Activated T-helper 2 cell treated with anti-CD3 and anti-CD28 coated beads, Interferon-gamma antibody, Interleukin-2, Interleukin-4, amounts not matched to agents 10 μg/mL and 5 μg/mL and 100 μg/mL, durations not matched to agents 14 hours and 24 hours and 36 hours (primary cell): ENCODE results near the gene FILIP1. TPM values are rescaled to one million over a fixed set of nuclear protein-coding genes. Genes with fewer than 3 reads are reported as not detected.
"Not testable (repeated sequence)": the region's sequence is repeated elsewhere in the genome, so short reads cannot be mapped to it uniquely, and the experiment has no call there.

Source experiments
- DNase-seq: peaks from one replicate; pipeline ENCODE4 v3.0.0; 2021; ENCODE audit warnings: low spot score
- H3K27ac Mint-ChIP-seq: one replicate; pipeline ENCODE4 v1.8.0; 2021; ENCODE audit warnings: mixed read lengths
- H3K27me3 Mint-ChIP-seq: one replicate; pipeline ENCODE4 v1.8.0; 2021; ENCODE audit warnings: low read depth, mixed read lengths
- H3K36me3 Mint-ChIP-seq: one replicate; pipeline ENCODE4 v1.8.0; 2021; ENCODE audit warnings: low read depth, mixed read lengths
- H3K4me1 Mint-ChIP-seq: one replicate; pipeline ENCODE4 v1.8.0; 2021; ENCODE audit warnings: low read depth, mixed read lengths
- H3K4me3 Mint-ChIP-seq: one replicate; pipeline ENCODE4 v1.8.0; 2021; ENCODE audit warnings: low read depth, mild to moderate bottlenecking, moderate library complexity, mixed read lengths
- H3K9me3 Mint-ChIP-seq: one replicate; pipeline ENCODE4 v1.8.0; 2021; ENCODE audit warnings: mixed read lengths
- intact Hi-C: fragments of 100-400 bp; cut with micrococcal nuclease; formaldehyde crosslinking; loops from one replicate; pipeline ENCODE4 v1.15.1; 2023
- total RNA-seq: library from RNA; stranded (reverse); gene quantifications from 2 replicates; pipeline ENCODE4 v1.2.3, GENCODE V29; 2022

FILIP1 gene
- total RNA-seq, 1 donor from 2014 or later = not detected

DNA sequence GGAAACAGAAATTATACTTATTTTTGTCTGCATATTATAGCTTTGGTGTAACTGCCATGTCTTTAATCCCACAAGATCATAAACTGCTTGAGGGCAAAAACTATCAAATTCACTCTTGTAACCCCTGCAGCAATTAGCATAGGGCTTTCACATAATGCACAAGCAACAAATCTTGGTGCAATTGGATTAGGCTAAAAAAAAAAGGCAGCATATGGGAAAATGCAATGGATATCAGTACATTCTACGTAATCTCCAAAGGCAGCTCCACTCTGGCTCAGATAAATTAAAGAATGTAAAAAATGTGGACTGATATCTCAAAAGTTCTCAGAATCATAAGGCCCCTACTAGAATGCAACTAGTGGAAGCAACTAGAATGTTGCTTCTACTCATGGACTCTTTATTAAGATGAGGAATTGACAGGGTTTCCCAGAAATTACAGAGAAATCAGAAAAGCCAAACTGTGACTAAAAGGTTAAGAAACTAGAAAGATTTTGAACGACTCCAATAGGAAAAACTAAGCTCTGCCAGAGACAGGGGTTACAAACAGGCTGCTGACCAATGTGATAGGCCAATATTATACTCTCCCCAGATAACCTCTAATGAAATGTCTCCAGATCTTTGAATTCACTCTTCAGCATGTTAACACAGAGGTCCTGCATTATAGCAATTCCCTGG lies 55.0 kb downstream of the FILIP1 start:
- DNase-seq = no peak
- Mint-ChIP-seq H3K36me3 (no peaks in the 10 kb centered on the region), H3K27me3 (peaks cover 3% of the 10 kb centered on the region), H3K4me1 (no peaks in the 10 kb centered on the region), H3K4me3 (no peak overlapping the region), H3K9me3 (no peaks in the 10 kb centered on the region), H3K27ac (no peak overlapping the region)
- intact Hi-C loops = no loop called here

DNA sequence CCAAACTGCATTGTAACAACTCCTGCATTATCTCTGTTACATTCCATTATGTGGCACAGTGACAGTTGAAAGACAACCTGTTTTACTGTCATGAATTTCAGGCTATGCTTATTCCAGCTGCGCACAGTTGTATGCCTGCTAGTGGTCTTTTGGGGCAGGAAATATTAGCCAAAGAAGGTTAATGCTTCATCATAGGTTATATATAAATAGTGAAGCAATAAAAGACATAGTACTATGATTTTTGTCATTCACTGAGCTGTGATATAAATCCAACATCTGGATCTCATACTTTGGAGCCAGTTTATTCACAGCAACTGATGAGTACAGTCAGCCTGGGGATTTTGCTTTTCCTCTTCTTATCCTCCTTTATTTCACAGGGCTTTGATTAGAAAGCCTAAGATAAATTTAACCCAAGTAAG lies 55.6 kb downstream of the FILIP1 start:
- no peaks in the 10 kb centered on the region for H3K4me1 Mint-ChIP-seq
- no peak overlapping the region for H3K27ac Mint-ChIP-seq
- H3K27me3 Mint-ChIP-seq = peaks cover 3% of the 10 kb centered on the region
- intact Hi-C loops = no loop called here
- no peak overlapping the region for H3K4me3 Mint-ChIP-seq
- H3K36me3 Mint-ChIP-seq = no peaks in the 10 kb centered on the region
- no peaks in the 10 kb centered on the region for H3K9me3 Mint-ChIP-seq
- no peak for DNase-seq

DNA sequence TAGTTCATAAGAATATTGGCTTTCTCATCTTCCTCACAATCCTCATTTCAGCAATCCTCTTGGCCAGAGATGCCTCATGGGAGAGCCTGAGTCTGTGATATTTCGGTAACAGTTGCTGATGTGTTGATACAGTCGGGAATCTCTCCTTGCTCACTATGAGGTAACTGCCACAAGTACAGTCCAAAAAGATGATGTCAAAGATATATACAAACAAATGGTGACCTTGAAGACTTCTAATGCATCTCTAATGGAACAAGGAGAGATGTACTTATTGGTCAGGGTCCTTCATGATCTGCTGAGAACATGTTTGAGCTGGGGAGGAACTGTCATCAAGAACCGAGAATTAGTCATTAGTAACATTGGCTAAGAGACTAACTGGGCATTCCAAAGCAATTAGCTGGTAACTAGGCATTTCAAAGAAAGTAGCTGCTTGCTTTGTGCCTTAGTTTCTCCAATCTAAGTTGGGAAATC lies 56.1 kb downstream of the FILIP1 start:
- no peaks in the 10 kb centered on the region for H3K9me3 Mint-ChIP-seq
- peaks cover 3% of the 10 kb centered on the region for H3K27me3 Mint-ChIP-seq
- no peak overlapping the region for H3K27ac Mint-ChIP-seq
- no peaks in the 10 kb centered on the region for H3K4me1 Mint-ChIP-seq
- no peaks in the 10 kb centered on the region for H3K36me3 Mint-ChIP-seq
- H3K4me3 Mint-ChIP-seq = no peak overlapping the region
- DNase-seq = no peak
- intact Hi-C loops = no loop called here

DNA sequence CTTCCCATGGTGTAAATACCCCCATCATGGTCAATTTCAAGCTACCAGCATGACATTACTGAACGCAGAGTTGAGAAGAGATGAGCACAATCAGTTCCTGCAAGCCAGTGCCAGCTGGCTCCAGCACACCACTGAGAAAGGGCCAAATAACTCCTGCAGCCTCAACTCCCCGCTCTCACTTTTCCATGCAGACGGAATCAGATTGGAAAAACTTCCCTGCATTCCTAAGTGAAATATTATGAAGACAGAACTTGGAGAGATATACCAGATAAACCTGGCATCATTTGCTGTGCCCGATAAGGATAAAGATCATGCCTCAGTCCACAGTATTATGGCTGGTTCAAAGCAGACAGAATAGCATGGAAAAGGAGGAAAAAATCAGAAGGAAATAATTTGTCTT lies 56.7 kb downstream of the FILIP1 start:
- Mint-ChIP-seq H3K36me3 (no peaks in the 10 kb centered on the region), H3K9me3 (no peaks in the 10 kb centered on the region), H3K27ac (no peak overlapping the region), H3K4me1 (no peaks in the 10 kb centered on the region), H3K4me3 (no peak overlapping the region), H3K27me3 (peaks cover 5% of the 10 kb centered on the region)
- intact Hi-C loops = no loop called here
- DNase-seq = no peak

DNA sequence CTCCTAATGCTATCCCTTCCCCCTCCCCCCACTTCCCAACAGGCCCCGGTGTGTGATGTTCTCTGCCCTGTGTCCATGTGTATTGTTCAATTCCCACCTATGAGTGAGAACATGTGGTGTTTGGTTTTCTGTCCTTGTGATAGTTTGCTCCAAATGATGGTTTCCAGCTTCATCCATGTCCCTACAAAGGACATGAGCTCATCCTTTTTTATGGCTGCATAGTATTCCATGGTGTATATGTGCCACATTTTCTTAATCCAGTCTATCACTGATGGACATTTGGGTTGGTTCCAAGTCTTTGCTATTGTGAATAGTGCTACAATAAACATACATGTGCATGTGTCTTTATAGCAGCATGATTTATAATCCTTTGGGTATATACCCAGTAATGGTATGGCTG lies 60.8 kb downstream of the FILIP1 start:
- not testable (repeated sequence) for H3K27me3 Mint-ChIP-seq

DNA sequence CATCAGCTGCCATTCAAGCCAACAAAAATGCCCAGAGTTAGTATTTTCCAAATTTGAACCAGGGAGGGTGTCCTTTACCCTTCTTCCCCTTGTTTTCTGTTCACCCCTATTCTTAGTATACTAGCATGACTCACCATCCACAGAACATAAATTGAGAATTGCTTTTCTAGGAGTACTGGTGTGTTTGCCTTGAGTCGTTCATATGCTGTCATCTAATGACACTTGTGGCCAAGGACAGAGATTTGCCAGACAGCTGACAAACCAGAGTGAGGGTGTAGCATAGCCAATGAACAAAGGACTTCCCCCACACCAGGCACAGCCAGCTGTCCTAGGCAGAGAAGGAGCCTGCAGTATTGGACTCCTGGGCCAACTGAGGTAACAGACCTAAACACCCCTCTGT lies 62.2 kb downstream of the FILIP1 start:
- intact Hi-C loops = no loop called here
- no peak overlapping the region for H3K4me3 Mint-ChIP-seq
- no peaks in the 10 kb centered on the region for H3K9me3 Mint-ChIP-seq
- peaks cover 1% of the 10 kb centered on the region for H3K27me3 Mint-ChIP-seq
- DNase-seq = no peak
- H3K36me3 Mint-ChIP-seq = no peaks in the 10 kb centered on the region
- no peaks in the 10 kb centered on the region for H3K4me1 Mint-ChIP-seq
- H3K27ac Mint-ChIP-seq = no peak overlapping the region

More for the DNA sequence above, 60.8 kb downstream of the FILIP1 start:
- DNase-seq, H3K4me3 Mint-ChIP-seq, H3K4me1 Mint-ChIP-seq, H3K36me3 Mint-ChIP-seq, H3K9me3 Mint-ChIP-seq, H3K27ac Mint-ChIP-seq, intact Hi-C loops: not testable (repeated sequence)

DNA sequence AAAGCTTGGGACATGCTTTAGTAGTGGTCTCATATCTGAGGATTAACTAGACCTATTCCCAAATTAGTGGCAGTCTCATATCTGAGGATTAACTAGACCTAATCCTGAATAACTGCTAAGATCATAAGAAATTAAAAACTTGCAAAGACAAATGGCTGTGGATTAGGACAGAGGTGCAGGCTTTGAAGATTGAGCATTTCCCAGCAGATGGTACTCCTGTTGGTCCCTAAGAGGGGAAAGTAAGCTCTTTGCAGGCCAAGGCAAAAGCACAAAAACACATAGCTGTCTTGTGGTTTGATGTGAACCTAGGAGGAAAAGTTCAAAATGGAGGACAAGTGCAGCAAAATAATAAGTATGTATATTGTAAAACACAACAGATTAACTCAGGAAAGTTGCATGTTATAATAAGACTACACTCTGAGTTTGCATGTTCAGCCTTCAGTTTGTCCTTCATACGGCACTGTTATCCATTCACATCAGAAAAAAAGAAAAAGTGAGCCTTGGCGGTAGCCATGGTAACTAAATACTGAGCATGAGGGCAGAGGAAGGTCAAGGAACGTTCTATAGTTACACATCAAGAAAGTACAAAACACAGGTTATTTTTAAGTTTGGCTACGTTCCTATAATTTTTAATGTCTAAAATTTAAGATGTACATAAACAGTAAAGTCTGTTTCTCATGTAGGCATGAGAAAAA lies 62.8 kb downstream of the FILIP1 start:
- H3K4me1 Mint-ChIP-seq = no peaks in the 10 kb centered on the region
- no peak for DNase-seq
- H3K9me3 Mint-ChIP-seq = no peaks in the 10 kb centered on the region
- H3K27me3 Mint-ChIP-seq = peaks cover 1% of the 10 kb centered on the region
- H3K4me3 Mint-ChIP-seq = no peak overlapping the region
- intact Hi-C loops = no loop called here
- no peak overlapping the region for H3K27ac Mint-ChIP-seq
- H3K36me3 Mint-ChIP-seq = no peaks in the 10 kb centered on the region

DNA sequence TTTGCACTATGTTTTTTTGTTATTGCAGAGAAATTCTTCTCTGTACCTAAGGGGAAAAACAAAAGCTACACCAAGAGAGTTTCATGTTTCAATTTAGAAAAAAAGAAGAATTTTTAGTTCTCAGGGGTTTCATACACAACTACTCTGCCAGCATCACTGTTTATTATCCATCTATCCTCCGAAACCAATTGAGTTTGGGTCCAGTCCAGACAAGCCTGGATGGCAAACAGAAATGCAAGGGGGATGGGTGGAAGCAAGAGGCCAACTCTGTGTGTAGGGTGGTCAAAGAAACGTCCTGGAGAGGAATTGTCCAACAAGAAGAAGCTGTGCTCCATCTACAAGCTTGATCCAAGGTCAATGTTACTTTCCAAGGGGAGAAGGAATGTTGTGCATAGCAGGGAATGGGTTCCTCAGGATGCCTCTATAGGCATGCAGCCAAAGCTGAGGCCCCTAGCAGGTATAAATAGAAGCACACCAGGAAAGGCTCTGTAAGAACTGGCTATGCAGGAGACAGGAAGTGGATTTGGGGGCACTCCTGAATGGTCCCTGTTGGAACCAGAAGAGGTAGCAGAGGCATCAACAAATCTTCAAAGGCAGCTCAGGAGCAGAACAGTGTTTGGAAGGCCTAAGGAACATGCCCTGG lies 64.4 kb downstream of the FILIP1 start:
- Mint-ChIP-seq H3K27ac (no peak overlapping the region), H3K9me3 (no peaks in the 10 kb centered on the region), H3K36me3 (no peaks in the 10 kb centered on the region), H3K27me3 (peaks cover 1% of the 10 kb centered on the region), H3K4me3 (no peak overlapping the region), H3K4me1 (peaks cover 11% of the 10 kb centered on the region)
- no peak for DNase-seq
- intact Hi-C loops = no loop called here

DNA sequence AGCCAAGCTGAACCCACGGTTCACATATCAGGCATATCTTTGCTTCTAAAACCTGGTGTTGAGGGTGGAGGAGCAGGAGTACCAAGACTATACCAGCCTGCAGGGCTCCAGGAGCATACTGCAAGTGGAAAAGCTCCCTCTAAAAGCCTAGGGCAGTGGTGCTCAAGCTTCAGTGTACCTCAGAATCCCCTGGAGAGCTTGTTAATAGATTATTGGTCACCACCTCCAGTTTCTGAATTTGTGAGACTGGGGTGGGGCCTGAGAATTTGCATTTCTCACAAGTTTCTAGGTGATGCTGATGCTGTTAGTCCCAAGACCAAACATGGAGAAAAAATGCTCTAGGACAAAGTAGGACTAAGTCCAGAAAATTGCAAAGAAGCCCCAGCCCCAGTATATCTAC lies 65.4 kb downstream of the FILIP1 start:
- H3K27me3 Mint-ChIP-seq = peaks cover 1% of the 10 kb centered on the region
- H3K4me3 Mint-ChIP-seq = no peak overlapping the region
- peaks cover 11% of the 10 kb centered on the region for H3K4me1 Mint-ChIP-seq
- intact Hi-C loops = no loop called here
- no peak overlapping the region for H3K27ac Mint-ChIP-seq
- no peaks in the 10 kb centered on the region for H3K9me3 Mint-ChIP-seq
- no peak for DNase-seq
- H3K36me3 Mint-ChIP-seq = no peaks in the 10 kb centered on the region

DNA sequence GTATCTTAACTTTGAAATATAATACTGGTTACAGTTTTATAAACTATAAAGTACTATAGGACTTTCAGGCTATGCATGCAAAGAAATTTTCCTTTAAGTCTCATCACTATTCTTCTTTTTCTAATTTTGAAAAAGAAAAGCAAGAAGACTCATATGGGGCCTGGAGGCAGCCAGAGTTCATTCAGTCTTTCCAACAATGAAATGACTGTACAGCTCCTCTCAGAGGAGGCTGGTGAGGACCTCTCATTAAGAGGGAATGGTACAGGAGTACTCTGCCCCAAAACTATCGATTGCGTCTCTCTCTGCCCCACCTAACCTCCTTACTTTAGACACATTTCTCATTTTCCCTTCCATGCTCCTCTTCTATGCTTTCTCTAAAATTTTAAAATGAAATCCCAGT lies 66.3 kb downstream of the FILIP1 start:
- intact Hi-C loops = no loop called here
- no peaks in the 10 kb centered on the region for H3K36me3 Mint-ChIP-seq
- no peak overlapping the region for H3K27ac Mint-ChIP-seq
- no peak for DNase-seq
- H3K4me3 Mint-ChIP-seq = no peak overlapping the region
- no peaks in the 10 kb centered on the region for H3K9me3 Mint-ChIP-seq
- H3K4me1 Mint-ChIP-seq = peaks cover 11% of the 10 kb centered on the region
- H3K27me3 Mint-ChIP-seq = peaks cover 1% of the 10 kb centered on the region

DNA sequence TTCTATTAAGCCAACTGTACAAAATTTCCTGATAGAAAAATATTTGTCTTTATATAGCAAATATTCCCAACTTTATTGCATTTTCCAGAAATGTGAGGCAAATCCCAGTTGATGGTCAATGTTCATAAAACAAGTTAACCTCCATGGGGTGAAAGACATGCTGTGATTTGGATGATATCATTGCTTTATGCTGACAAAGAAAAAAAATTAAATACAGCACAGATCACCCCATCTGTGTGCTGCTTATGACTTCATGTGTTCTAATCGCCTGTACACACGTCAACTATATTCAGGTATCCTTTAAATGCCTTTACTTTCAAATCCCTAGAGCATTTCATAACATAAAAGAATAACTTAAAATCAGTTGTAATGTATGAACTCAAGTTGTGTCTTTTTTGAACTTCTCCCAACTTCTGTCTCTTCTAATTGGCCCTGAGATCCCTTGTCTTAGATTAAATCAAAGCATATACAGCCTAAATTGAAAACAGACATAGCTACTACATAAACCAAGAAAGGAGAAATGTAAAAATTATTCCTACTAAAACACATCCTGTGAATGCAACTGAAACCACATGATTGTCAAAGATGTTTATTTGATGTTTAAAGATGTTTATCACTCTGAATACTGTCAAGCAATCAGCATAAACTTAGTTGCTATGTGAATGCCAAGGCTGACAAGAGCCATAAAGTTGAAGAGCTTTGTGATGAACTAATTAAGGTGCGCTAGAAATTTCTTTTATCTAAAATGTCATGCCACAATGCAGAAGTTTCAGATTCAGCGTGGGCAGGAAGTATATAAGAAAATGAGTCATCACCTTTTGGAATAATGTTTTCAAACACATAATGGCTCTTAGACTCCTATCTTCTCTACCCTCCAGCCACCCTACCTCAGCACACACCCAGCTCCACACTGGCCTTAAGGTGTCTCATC lies 68.7 kb downstream of the FILIP1 start:
- DNase-seq = no peak
- Mint-ChIP-seq H3K4me1 (peaks cover 11% of the 10 kb centered on the region), H3K4me3 (no peak overlapping the region), H3K27me3 (no peaks in the 10 kb centered on the region), H3K27ac (no peak overlapping the region), H3K36me3 (no peaks in the 10 kb centered on the region), H3K9me3 (no peaks in the 10 kb centered on the region)
- intact Hi-C loops = no loop called here

DNA sequence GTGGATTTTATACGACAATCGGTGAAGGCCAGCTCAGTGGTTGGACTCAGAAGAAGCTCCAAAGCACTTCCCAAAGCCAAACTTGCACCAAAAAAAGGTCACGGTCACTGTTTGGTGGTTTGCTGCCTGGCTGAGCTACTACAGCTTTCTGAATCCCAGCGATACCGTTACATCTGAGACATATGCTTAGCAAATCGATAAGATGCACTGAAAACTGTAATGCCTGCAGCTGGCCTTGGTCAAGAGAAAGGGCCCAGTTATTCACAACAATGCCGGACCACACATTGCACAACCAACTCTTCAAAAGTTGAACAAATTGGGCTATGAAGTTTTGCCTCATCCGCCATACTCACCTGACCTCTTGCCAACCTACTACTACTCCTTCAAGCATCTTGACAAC lies 70.2 kb downstream of the FILIP1 start:
- H3K9me3 Mint-ChIP-seq = no peaks in the 10 kb centered on the region
- no peaks in the 10 kb centered on the region for H3K36me3 Mint-ChIP-seq
- peaks cover 11% of the 10 kb centered on the region for H3K4me1 Mint-ChIP-seq
- no peak overlapping the region for H3K4me3 Mint-ChIP-seq
- no peak for DNase-seq
- peaks cover 2% of the 10 kb centered on the region for H3K27me3 Mint-ChIP-seq
- intact Hi-C loops = no loop called here
- no peak overlapping the region for H3K27ac Mint-ChIP-seq
